Neural cell (in vitro differentiated cells): Measurements from ENCODE around the gene MCM7. TPM values are rescaled to one million over a fixed set of nuclear protein-coding genes. Genes with fewer than 3 reads are reported as not detected.

Experiments
- H2AFZ ChIP-seq: fragments of 200-600, 300-800 bp; sonication (generic), shearing (Covaris generic); 2 replicates; pipeline ENCODE4 v1.6.0; 2014; ENCODE audit warnings: low read depth, mild to moderate bottlenecking, antibody characterized with exemption, low read length, moderate library complexity
- H3F3A ChIP-seq: fragments of 200-600 bp; shearing (Covaris generic); 2 replicates; pipeline ENCODE4 v1.6.1; 2016; ENCODE audit warnings: mild to moderate bottlenecking, moderate library complexity, mixed read lengths, antibody characterized with exemption, low read length; ENCODE audit not compliant: insufficient read depth, poor library complexity, severe bottlenecking
- H3K27ac ChIP-seq: fragments of 200-600, 300-800 bp; sonication (generic), shearing (Covaris generic); 2 replicates; pipeline ENCODE4 v1.5.1; 2014; ENCODE audit warnings: mild to moderate bottlenecking, low read length, moderate library complexity
- H3K27me3 ChIP-seq: fragments of 300-800, 200-600 bp; sonication (generic), shearing (Covaris generic); 2 replicates; pipeline ENCODE4 v1.6.0; 2014; ENCODE audit warnings: mild to moderate bottlenecking, low read depth, low read length, moderate library complexity; ENCODE audit not compliant: insufficient read depth
- H3K36me3 ChIP-seq: fragments of 300-800, 200-600 bp; sonication (generic), shearing (Covaris generic); 2 replicates; pipeline ENCODE4 v1.5.1; 2014; ENCODE audit warnings: mild to moderate bottlenecking, antibody characterized with exemption, low read length, moderate library complexity; ENCODE audit not compliant: insufficient read depth
- H3K4me2 ChIP-seq: fragments of 300-800, 200-600 bp; sonication (generic), shearing (Covaris generic); 2 replicates; pipeline ENCODE4 v1.6.0; 2014; ENCODE audit warnings: mild to moderate bottlenecking, low read length
- H3K4me3 ChIP-seq: fragments of 300-800, 200-600 bp; sonication (generic), shearing (Covaris generic); 2 replicates; pipeline ENCODE4 v1.5.1; 2014; ENCODE audit warnings: mild to moderate bottlenecking, low read length, moderate library complexity
- H3K79me2 ChIP-seq: fragments of 200-600 bp; shearing (Covaris generic); replicated peaks from 2 replicates; pipeline ENCODE4 v1.6.0; 2014; ENCODE audit warnings: mild to moderate bottlenecking, low read length, moderate library complexity; ENCODE audit not compliant: insufficient read depth
- H3K9ac ChIP-seq: fragments of 300-800, 200-600 bp; sonication (generic), shearing (Covaris generic); 2 replicates; pipeline ENCODE4 v1.6.1; 2016; ENCODE audit warnings: mild to moderate bottlenecking, low read length, mixed read lengths
- H3K9me2 ChIP-seq: fragments of 200-600 bp; shearing (Covaris generic); 2 replicates; pipeline ENCODE4 v1.6.1; 2016; ENCODE audit warnings: mild to moderate bottlenecking, low read length, mixed read lengths; ENCODE audit not compliant: insufficient read depth
- H3K9me3 ChIP-seq: fragments of 200-600, 300-800 bp; sonication (generic), shearing (Covaris generic); 2 replicates; pipeline ENCODE4 v1.6.1; 2016; ENCODE audit warnings: mild to moderate bottlenecking, mixed run types, low read length, moderate library complexity, mixed read lengths
- H4K20me1 ChIP-seq: fragments of 200-600 bp; shearing (Covaris generic); 2 replicates; pipeline ENCODE4 v1.6.1; 2016; ENCODE audit warnings: mild to moderate bottlenecking, mixed run types; ENCODE audit not compliant: insufficient read depth
- EP300 ChIP-seq: fragments of 450-650 bp; conservative IDR thresholded peaks from 2 replicates; pipeline ENCODE4 v1.6.1; 2014; ENCODE audit warnings: antibody characterized with exemption, mild to moderate bottlenecking, moderate library complexity; ENCODE audit not compliant: poor library complexity, severe bottlenecking
- EZH2 ChIP-seq: fragments of 200-600, 300-800 bp; shearing (Covaris generic), sonication (generic); IDR thresholded peaks from 2 replicates; pipeline ENCODE4 v1.6.1; 2014; ENCODE audit warnings: antibody characterized with exemption, low read length, borderline replicate concordance, mild to moderate bottlenecking; ENCODE audit not compliant: insufficient read depth, poor library complexity, severe bottlenecking
- MXI1 ChIP-seq: fragments of 450-650 bp; conservative IDR thresholded peaks from 2 replicates; pipeline ENCODE4 v1.6.1; 2014; ENCODE audit warnings: antibody characterized with exemption, mild to moderate bottlenecking; ENCODE audit not compliant: poor library complexity, severe bottlenecking
- POLR2AphosphoS5 ChIP-seq: IDR thresholded peaks from 2 replicates; pipeline ENCODE4 v1.6.1; 2012
- RAD21 ChIP-seq: fragments of 450-650 bp; conservative IDR thresholded peaks from 2 replicates; pipeline ENCODE4 v1.6.1; 2014; ENCODE audit warnings: antibody characterized with exemption, mild to moderate bottlenecking, moderate library complexity
- SMC3 ChIP-seq: fragments of 450-650 bp; conservative IDR thresholded peaks from 2 replicates; pipeline ENCODE4 v1.6.1; 2014; ENCODE audit warnings: antibody characterized with exemption, mild to moderate bottlenecking, moderate library complexity; ENCODE audit not compliant: poor library complexity
- TAF1 ChIP-seq: IDR thresholded peaks from 2 replicates; pipeline ENCODE4 v1.6.1; 2012; ENCODE audit warnings: low read depth
- polyA plus RNA-seq: library from polyadenylated mRNA; depleted of rRNA; stranded (reverse); fragments of >200 nt; gene quantifications from 2 replicates; pipeline ENCODE4 v1.2.3, GENCODE V29; 2014
- TF ChIP-seq, protein P1 (sequence below): IDR thresholded peaks from 2 replicates; pipeline ENCODE4 v1.6.1; 2012; ENCODE audit warnings: borderline replicate concordance
- TF ChIP-seq, protein P2 (sequence below): fragments of 450-650 bp; IDR thresholded peaks from 2 replicates; pipeline ENCODE4 v1.5.1; 2014; ENCODE audit warnings: antibody characterized with exemption, mild to moderate bottlenecking, moderate library complexity; ENCODE audit not compliant: poor library complexity, severe bottlenecking

The MCM7 gene
- polyA plus RNA-seq, 1 donor from 2014 or later, result 146 TPM

DNA sequence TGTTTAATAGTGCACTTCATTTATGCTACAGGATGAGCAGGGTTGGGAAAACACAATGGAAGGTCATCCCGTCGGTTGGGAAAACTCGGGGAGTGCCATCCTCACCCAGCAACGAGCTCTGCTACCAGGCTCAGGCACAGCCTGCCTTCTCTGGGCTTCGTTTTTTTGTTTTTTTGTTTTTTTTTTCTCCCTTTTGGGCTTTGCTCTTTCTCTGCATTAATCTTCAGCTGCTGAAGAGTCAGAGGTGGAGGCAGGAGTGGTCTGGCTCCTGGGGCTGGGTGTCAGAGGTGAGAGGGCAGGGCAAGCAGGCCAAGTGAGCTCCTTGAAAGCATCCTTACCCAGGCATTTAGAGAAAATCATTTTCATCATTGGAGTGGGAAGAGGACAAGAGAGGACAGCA lies 31.2 kb downstream of the MCM7 start:
- no peaks in the 10 kb centered on the region for H4K20me1 ChIP-seq
- no peak overlapping the region for H3K9ac ChIP-seq
- peaks cover 33% of the 10 kb centered on the region for H3K36me3 ChIP-seq
- no peak overlapping the region for H3K4me3 ChIP-seq
- TF ChIP-seq, protein P1, sequence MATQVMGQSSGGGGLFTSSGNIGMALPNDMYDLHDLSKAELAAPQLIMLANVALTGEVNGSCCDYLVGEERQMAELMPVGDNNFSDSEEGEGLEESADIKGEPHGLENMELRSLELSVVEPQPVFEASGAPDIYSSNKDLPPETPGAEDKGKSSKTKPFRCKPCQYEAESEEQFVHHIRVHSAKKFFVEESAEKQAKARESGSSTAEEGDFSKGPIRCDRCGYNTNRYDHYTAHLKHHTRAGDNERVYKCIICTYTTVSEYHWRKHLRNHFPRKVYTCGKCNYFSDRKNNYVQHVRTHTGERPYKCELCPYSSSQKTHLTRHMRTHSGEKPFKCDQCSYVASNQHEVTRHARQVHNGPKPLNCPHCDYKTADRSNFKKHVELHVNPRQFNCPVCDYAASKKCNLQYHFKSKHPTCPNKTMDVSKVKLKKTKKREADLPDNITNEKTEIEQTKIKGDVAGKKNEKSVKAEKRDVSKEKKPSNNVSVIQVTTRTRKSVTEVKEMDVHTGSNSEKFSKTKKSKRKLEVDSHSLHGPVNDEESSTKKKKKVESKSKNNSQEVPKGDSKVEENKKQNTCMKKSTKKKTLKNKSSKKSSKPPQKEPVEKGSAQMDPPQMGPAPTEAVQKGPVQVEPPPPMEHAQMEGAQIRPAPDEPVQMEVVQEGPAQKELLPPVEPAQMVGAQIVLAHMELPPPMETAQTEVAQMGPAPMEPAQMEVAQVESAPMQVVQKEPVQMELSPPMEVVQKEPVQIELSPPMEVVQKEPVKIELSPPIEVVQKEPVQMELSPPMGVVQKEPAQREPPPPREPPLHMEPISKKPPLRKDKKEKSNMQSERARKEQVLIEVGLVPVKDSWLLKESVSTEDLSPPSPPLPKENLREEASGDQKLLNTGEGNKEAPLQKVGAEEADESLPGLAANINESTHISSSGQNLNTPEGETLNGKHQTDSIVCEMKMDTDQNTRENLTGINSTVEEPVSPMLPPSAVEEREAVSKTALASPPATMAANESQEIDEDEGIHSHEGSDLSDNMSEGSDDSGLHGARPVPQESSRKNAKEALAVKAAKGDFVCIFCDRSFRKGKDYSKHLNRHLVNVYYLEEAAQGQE, result no peak
- TF ChIP-seq POLR2AphosphoS5, result no peak
- TF ChIP-seq SMC3, result no peak
- TF ChIP-seq, protein P2, sequence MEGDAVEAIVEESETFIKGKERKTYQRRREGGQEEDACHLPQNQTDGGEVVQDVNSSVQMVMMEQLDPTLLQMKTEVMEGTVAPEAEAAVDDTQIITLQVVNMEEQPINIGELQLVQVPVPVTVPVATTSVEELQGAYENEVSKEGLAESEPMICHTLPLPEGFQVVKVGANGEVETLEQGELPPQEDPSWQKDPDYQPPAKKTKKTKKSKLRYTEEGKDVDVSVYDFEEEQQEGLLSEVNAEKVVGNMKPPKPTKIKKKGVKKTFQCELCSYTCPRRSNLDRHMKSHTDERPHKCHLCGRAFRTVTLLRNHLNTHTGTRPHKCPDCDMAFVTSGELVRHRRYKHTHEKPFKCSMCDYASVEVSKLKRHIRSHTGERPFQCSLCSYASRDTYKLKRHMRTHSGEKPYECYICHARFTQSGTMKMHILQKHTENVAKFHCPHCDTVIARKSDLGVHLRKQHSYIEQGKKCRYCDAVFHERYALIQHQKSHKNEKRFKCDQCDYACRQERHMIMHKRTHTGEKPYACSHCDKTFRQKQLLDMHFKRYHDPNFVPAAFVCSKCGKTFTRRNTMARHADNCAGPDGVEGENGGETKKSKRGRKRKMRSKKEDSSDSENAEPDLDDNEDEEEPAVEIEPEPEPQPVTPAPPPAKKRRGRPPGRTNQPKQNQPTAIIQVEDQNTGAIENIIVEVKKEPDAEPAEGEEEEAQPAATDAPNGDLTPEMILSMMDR, result no peak
- no peak overlapping the region for H2AFZ ChIP-seq
- no peak overlapping the region for H3K27ac ChIP-seq
- H3K79me2 ChIP-seq, result peaks cover 3% of the 10 kb centered on the region
- no peaks in the 10 kb centered on the region for H3F3A ChIP-seq
- H3K4me2 ChIP-seq, result no peak overlapping the region
- peaks cover 12% of the 10 kb centered on the region for H3K9me3 ChIP-seq
- no peaks in the 10 kb centered on the region for H3K27me3 ChIP-seq
- no peaks in the 10 kb centered on the region for H3K9me2 ChIP-seq

DNA sequence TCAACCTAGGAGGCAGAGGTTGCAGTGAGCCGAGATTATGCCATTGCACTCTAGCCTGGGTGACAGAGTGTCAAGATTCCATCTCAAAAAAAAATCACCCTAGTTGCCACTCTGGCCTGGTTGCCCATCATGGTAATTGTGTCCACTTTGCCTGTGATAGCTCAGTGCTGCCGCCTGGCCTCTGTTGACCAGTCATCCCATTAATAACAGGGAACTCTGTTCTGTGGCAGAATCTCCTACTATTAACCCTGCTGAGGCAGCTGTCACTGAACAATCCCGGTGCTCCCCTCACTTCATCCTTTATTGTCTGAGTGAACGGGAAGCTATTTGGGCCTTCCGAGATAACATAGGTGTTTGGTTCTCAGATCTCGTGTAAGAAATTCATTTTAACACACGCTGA lies 34.2 kb downstream of the MCM7 start:
- Histone ChIP-seq H3K36me3 (peaks cover 19% of the 10 kb centered on the region), H3K27me3 (no peaks in the 10 kb centered on the region), H3K79me2 (peaks cover 3% of the 10 kb centered on the region), H3F3A (no peaks in the 10 kb centered on the region), H3K9me3 (peaks cover 12% of the 10 kb centered on the region), H3K27ac (no peak overlapping the region), H3K4me3 (no peak overlapping the region), H2AFZ (no peak overlapping the region), H3K9me2 (no peaks in the 10 kb centered on the region), H4K20me1 (no peaks in the 10 kb centered on the region), H3K9ac (no peak overlapping the region), H3K4me2 (no peak overlapping the region)
- TF ChIP-seq EP300 (no peak), TAF1 (no peak), POLR2AphosphoS5 (no peak), EZH2 (no peak), RAD21 (no peak), SMC3 (no peak), MXI1 (no peak)
- TF ChIP-seq, protein P1, result no peak
- TF ChIP-seq, protein P2, result no peak
